AG04450 (cell line): ENCODE results near the gene WASL. TPM values are rescaled to one million over a fixed set of nuclear protein-coding genes. Genes with fewer than 3 reads are reported as not detected.

Experiments used
- CTCF ChIA-PET: fragments of 300-600, 350-600 bp; formaldehyde crosslinking; extraction: SDS; loops from one replicate; lab custom pipeline; 2022; ENCODE audit warnings: antibody characterized with exemption, inconsistent platforms; lab: Charles Lee
- POLR2A ChIA-PET: fragments of 350-600 bp; formaldehyde crosslinking; extraction: SDS; loops from one replicate; lab custom pipeline; 2021; ENCODE audit warnings: antibody characterized with exemption, inconsistent platforms; lab: Yijun Ruan, JAX
- DNase-seq: peaks from one replicate; pipeline ENCODE4 v3.0.0-alpha.2; 2011; ENCODE audit warnings: low read depth, low spot score
- H3K27ac ChIP-seq: one replicate; pipeline ENCODE4 v1.5.1; 2012; ENCODE audit warnings: low read depth, low read length, control low read depth
- H3K27me3 ChIP-seq: one replicate; pipeline ENCODE4 v1.6.0; 2012; ENCODE audit warnings: low read length; ENCODE audit not compliant: control insufficient read depth, insufficient read depth
- H3K4me3 ChIP-seq: 2 replicates; pipeline ENCODE4 v1.5.1; 2011; ENCODE audit warnings: mild to moderate bottlenecking, low read depth, low read length, control low read depth
- H3K9me3 ChIP-seq: 2 replicates; pipeline ENCODE4 v1.5.1; 2012; ENCODE audit warnings: low read length; ENCODE audit not compliant: control insufficient read depth, insufficient read depth
- CTCF ChIP-seq: IDR thresholded peaks from 2 replicates; pipeline ENCODE4 v1.5.1; 2011; ENCODE audit warnings: low read depth, low read length, control low read depth, inconsistent platforms
- polyA plus RNA-seq: library from polyadenylated mRNA; depleted of rRNA; stranded (reverse); fragments of >200 nt; gene quantifications from 2 replicates; pipeline ENCODE4 v1.2.3, GENCODE V29; 2011; rRNA removed
- small RNA-seq: library from RNA; depleted of rRNA; stranded (forward); fragments of <200 nt; gene quantifications from one replicate; pipeline ENCODE3, GENCODE V24; 2012; ENCODE audit warnings: low read depth; ENCODE audit not compliant: insufficient read length

Gene WASL
- polyA plus RNA-seq, 1 experiment, result 11.9 TPM

DNA sequence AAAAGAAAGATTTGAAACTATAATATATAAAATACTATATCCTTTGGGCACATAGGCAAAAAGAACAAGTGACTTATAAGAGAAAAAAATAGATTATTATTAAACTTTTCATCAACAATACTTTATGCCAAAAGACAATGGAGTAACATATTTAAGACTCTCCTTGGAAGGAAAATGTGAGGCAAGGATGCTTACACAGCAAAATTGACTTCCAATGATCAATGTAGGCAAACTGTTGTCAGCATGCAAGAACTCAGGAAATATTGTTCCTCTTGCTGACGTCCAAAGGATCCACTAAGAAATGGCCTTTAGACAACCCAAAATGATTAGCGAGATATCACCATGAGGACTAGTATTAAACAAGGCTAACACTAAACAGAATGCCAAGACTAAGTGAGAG lies 116.0 kb downstream of the WASL start:
- no peak for TF ChIP-seq CTCF
- ChIA-PET POLR2A (no interaction called here), CTCF (interaction anchor here (6.8 kb wide), 1 partner anchor 232 kb away, joined by 78 read pairs; no protein-coding TSS in a partner anchor)
- Histone ChIP-seq H3K27me3 (no peaks in the 10 kb centered on the region), H3K27ac (no peak overlapping the region), H3K4me3 (no peak overlapping the region), H3K9me3 (no peaks in the 10 kb centered on the region)
- DNase-seq, result no peak

Small RNA genes lying within 50 kb of the gene (small RNA-seq; reads per million reads assigned to genes)
- gene RNU6-11P, result not detected

Other genes with a start within 250 kb of the WASL start
- gene IQUB, start 214.4 kb downstream of the WASL start, polyA plus RNA-seq, result 0.06 and 0.15 TPM in 2 replicates
- 21.0 and 39.8 TPM in 2 replicates for gene NDUFA5, start 191.2 kb downstream of the WASL start, polyA plus RNA-seq
- gene ASB15, start 147.2 kb downstream of the WASL start, polyA plus RNA-seq, result not detected in 2 replicates
- not detected in 2 replicates for gene LMOD2, start 93.1 kb downstream of the WASL start, polyA plus RNA-seq
- gene HYAL4, start 96.2 kb upstream of the WASL start, polyA plus RNA-seq, result not detected in 2 replicates
- gene SPAM1, start 176.2 kb upstream of the WASL start, polyA plus RNA-seq, result not detected in 2 replicates